GM23338 (cell line): ENCODE measurements around the gene DNAJC10.

Source experiments
- CREB1 ChIP-seq: fragments of 250-450 bp; sonication (Bioruptor Pico); IDR thresholded peaks from 2 replicates; pipeline ENCODE4 v1.5.0; 2020; ENCODE audit warnings: low read depth, mild to moderate bottlenecking, moderate library complexity
- EZH2 ChIP-seq: fragments of 200-600 bp; sonication (generic); IDR thresholded peaks from one replicate; pipeline ENCODE4 v1.8.0; 2017; ENCODE audit warnings: antibody characterized with exemption, mild to moderate bottlenecking, low read depth; ENCODE audit not compliant: unreplicated experiment
- EZH2phosphoT487 ChIP-seq: fragments of 200-600 bp; sonication (generic); IDR thresholded peaks from one replicate; pipeline ENCODE4 v1.8.1; 2018; ENCODE audit warnings: antibody characterized with exemption; ENCODE audit not compliant: unreplicated experiment
- JUNB ChIP-seq: IDR thresholded peaks from one replicate; pipeline ENCODE4 v1.6.1; 2016; ENCODE audit warnings: antibody characterized with exemption; ENCODE audit not compliant: unreplicated experiment
- NANOG ChIP-seq: IDR thresholded peaks from 2 replicates; pipeline ENCODE4 v1.6.1; 2016; ENCODE audit warnings: antibody characterized with exemption, borderline replicate concordance
- POLR2AphosphoS5 ChIP-seq: IDR thresholded peaks from 2 replicates; pipeline ENCODE4 v1.6.1; 2016; ENCODE audit warnings: antibody characterized with exemption, low read depth
- ZNF114 ChIP-seq: fragments of 250-450 bp; sonication (Bioruptor Pico); IDR thresholded peaks from 2 replicates; pipeline ENCODE4 v1.5.0; 2020; ENCODE audit warnings: mild to moderate bottlenecking, moderate library complexity
- ZNF331 ChIP-seq: fragments of 250-450 bp; sonication (Bioruptor Pico); IDR thresholded peaks from 2 replicates; pipeline ENCODE4 v1.5.0; 2020; ENCODE audit warnings: low read depth, mild to moderate bottlenecking, moderate library complexity
- TF ChIP-seq, protein P1 (sequence below): IDR thresholded peaks from 2 replicates; pipeline ENCODE4 v1.6.1; 2016; ENCODE audit warnings: antibody characterized with exemption
- TF ChIP-seq, protein P2 (sequence below), 2 experiments: fragments of 200-600 bp in 1 of 2; sonication (generic) in 1 of 2; conservative IDR thresholded peaks; 2 replicates each; pipeline versions ENCODE4 v1.5.1 to v1.6.1; 2016 to 2017; ENCODE audit warnings: antibody characterized with exemption in 2 of 2, low read depth in 2 of 2, mild to moderate bottlenecking in 2 of 2, moderate library complexity in 1 of 2
- TF ChIP-seq, protein P3 (sequence below): IDR thresholded peaks from one replicate; pipeline ENCODE4 v1.6.1; 2018; ENCODE audit warnings: antibody characterized with exemption; ENCODE audit not compliant: unreplicated experiment

DNA sequence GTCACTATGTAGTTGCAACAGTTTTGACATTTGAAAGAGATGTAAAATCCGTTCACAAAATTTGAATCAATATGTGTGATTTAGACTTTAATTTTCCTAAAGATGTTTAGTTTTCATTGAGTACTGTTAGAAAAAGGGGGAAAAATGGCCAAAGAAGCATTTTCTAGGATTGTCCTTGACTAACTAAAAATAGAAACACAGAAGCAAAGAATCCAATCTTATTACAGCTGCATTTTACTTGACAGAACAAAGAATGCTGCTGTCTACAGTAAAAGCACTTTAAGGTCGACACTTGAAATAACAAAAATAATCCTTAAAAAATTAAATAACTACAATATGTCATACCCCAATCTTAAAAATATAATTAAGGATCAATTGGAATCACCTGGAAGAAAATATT, 101.5 kb downstream of the DNAJC10 start:
- TF ChIP-seq, protein P1, sequence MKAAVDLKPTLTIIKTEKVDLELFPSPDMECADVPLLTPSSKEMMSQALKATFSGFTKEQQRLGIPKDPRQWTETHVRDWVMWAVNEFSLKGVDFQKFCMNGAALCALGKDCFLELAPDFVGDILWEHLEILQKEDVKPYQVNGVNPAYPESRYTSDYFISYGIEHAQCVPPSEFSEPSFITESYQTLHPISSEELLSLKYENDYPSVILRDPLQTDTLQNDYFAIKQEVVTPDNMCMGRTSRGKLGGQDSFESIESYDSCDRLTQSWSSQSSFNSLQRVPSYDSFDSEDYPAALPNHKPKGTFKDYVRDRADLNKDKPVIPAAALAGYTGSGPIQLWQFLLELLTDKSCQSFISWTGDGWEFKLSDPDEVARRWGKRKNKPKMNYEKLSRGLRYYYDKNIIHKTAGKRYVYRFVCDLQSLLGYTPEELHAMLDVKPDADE: no peak
- TF ChIP-seq, protein P2, sequence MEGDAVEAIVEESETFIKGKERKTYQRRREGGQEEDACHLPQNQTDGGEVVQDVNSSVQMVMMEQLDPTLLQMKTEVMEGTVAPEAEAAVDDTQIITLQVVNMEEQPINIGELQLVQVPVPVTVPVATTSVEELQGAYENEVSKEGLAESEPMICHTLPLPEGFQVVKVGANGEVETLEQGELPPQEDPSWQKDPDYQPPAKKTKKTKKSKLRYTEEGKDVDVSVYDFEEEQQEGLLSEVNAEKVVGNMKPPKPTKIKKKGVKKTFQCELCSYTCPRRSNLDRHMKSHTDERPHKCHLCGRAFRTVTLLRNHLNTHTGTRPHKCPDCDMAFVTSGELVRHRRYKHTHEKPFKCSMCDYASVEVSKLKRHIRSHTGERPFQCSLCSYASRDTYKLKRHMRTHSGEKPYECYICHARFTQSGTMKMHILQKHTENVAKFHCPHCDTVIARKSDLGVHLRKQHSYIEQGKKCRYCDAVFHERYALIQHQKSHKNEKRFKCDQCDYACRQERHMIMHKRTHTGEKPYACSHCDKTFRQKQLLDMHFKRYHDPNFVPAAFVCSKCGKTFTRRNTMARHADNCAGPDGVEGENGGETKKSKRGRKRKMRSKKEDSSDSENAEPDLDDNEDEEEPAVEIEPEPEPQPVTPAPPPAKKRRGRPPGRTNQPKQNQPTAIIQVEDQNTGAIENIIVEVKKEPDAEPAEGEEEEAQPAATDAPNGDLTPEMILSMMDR (conservative IDR thresholded peaks at IDR 0.05; ENCODE audit: low read depth in 2 of 2): no peak
- TF ChIP-seq EZH2: no peak
- TF ChIP-seq CREB1 (CRISPR knock-in tag): no peak
- no peak for TF ChIP-seq EZH2phosphoT487
- no peak for TF ChIP-seq POLR2AphosphoS5
- TF ChIP-seq, protein P3, sequence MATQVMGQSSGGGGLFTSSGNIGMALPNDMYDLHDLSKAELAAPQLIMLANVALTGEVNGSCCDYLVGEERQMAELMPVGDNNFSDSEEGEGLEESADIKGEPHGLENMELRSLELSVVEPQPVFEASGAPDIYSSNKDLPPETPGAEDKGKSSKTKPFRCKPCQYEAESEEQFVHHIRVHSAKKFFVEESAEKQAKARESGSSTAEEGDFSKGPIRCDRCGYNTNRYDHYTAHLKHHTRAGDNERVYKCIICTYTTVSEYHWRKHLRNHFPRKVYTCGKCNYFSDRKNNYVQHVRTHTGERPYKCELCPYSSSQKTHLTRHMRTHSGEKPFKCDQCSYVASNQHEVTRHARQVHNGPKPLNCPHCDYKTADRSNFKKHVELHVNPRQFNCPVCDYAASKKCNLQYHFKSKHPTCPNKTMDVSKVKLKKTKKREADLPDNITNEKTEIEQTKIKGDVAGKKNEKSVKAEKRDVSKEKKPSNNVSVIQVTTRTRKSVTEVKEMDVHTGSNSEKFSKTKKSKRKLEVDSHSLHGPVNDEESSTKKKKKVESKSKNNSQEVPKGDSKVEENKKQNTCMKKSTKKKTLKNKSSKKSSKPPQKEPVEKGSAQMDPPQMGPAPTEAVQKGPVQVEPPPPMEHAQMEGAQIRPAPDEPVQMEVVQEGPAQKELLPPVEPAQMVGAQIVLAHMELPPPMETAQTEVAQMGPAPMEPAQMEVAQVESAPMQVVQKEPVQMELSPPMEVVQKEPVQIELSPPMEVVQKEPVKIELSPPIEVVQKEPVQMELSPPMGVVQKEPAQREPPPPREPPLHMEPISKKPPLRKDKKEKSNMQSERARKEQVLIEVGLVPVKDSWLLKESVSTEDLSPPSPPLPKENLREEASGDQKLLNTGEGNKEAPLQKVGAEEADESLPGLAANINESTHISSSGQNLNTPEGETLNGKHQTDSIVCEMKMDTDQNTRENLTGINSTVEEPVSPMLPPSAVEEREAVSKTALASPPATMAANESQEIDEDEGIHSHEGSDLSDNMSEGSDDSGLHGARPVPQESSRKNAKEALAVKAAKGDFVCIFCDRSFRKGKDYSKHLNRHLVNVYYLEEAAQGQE: no peak
- TF ChIP-seq JUNB: no peak
- TF ChIP-seq ZNF114 (CRISPR knock-in tag): no peak
- TF ChIP-seq NANOG: no peak
- TF ChIP-seq ZNF331: no peak
